ENCODE measurements around the gene PSEN1.

Gene PSEN1

DNA sequence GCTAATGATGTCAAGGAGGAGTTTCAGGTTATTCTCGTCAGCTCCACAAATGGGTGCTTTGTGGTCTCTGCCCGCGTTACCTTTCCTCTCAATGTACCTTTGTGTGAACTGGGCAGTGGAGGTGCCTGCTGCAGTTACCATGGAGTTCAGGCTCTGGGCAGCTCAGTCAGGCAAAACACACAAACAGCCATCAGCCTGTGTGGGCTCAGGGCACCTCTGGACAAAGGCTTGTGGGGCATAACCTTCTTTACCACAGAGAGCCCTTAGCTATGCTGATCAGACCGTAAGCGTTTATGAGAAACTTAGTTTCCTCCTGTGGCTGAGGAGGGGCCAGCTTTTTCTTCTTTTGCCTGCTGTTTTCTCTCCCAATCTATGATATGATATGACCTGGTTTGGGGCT lies 84.3 kb downstream of the PSEN1 start:
- DNase-seq (ENCODE audit: low read depth), result no peak

DNA sequence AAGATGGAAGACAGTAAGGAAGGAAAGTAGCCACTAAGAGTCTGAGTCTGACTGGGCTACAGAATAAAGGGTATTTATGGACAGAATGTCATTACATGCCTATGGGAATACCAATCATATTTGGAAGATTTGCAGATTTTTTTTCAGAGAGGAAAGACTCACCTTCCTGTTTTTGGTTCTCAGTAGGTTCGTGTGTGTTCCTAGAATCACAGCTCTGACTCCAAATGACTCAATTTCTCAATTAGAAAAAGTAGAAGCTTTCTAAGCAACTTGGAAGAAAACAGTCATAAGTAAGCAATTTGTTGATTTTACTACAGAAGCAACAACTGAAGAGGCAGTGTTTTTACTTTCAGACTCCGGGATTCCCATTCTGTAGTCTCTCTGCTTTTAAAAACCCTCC lies 85.6 kb downstream of the PSEN1 start:
- no peak for DNase-seq (ENCODE audit: low read depth)

DNA sequence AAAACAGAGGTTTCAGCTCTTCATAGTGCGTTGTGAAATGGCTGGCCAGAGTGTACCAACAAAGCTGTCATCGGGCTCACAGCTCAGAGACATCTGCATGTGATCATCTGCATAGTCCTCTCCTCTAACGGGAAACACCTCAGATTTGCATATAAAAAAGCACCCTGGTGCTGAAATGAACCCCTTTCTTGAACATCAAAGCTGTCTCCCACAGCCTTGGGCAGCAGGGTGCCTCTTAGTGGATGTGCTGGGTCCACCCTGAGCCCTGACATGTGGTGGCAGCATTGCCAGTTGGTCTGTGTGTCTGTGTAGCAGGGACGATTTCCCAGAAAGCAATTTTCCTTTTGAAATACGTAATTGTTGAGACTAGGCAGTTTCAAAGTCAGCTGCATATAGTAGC lies 86.7 kb downstream of the PSEN1 start:
- no peak for DNase-seq (ENCODE audit: low read depth)

DNA sequence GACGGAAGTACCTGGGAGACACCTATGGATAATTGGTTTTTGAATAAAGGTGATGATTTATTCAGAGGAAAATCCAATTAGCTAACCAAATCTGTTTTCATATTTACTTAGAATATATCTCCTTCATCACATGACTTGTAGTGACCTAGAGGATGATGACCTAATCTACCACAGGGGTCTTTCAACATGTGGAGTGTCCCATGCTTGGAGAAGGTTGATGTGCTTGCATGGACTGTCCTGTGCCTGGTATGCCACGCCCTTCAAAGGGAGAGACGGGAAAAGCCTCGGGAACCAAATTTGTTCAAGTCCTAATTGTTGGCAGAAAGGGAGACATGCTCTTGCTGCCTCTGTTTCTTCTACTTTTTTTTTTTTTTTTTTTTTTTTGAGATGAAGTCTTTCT lies 89.2 kb downstream of the PSEN1 start:
- no peak for DNase-seq (ENCODE audit: low read depth)

DNA sequence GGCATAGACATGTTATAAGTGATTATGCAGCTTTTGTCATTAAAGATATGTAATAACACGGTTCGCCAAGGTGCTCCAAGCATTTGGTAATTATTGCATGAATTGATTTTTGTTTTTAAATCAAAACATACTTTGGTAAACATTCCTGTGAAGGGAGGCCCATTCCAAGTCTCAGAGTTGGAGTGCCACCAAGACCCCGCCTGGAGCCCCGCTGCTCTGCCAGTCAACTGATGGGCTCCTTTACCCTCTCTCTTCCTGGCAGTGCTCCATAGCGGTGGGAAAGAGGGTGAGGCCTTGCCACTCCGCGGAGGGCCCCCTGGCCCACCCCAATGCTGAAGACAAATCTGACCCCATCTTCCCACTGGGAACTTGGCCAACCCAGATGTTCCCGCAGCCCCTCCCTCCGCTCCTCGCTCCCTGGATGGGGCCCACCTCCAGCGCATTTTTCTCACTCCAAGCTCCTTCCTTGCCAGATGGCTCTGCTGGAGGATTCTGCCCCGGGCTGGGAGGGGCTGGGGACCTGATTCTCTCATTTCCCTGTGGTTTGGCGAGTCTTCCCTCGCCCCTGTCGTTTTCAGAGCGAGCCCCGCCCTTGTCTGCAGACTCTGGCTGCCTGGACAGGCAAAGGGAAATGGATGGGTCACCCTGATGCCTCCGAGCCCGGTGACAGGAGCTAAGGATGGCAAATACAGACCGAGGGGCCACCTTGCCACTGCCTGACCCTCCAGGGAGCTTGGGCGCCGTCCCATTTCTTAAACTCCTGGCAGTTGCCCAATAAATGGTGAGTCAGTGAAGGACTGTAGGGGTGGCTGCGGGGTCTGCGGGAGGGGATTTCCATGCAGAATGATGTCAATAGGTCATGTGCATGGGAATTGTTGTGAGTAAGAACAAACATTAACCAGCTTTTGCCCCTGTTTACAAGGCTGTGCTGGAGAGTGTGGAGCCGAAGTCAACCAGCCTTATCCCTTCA lies 91.8 kb downstream of the PSEN1 start:
- no peak for DNase-seq (ENCODE audit: low read depth)

DNA sequence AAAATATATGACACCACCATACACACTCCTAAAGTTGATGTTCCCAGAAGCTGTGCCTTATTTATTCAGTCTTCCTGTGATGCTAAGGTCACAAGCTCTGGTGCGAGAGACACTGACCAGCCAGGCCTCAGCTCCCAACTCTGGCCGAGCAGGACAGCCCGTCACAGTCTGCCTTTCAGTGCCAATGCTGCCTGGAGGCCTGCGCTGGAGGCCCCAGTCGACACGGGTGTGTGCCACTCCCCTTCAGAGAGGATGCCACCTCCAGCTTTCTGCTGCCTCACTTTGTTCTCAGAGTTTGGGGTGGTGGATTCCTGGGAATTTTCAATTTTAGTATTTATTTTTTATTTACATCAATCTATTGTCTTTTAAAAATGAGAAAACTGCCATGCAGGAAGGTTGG lies 93.7 kb downstream of the PSEN1 start:
- DNase-seq (ENCODE audit: low read depth), result no peak

DNA sequence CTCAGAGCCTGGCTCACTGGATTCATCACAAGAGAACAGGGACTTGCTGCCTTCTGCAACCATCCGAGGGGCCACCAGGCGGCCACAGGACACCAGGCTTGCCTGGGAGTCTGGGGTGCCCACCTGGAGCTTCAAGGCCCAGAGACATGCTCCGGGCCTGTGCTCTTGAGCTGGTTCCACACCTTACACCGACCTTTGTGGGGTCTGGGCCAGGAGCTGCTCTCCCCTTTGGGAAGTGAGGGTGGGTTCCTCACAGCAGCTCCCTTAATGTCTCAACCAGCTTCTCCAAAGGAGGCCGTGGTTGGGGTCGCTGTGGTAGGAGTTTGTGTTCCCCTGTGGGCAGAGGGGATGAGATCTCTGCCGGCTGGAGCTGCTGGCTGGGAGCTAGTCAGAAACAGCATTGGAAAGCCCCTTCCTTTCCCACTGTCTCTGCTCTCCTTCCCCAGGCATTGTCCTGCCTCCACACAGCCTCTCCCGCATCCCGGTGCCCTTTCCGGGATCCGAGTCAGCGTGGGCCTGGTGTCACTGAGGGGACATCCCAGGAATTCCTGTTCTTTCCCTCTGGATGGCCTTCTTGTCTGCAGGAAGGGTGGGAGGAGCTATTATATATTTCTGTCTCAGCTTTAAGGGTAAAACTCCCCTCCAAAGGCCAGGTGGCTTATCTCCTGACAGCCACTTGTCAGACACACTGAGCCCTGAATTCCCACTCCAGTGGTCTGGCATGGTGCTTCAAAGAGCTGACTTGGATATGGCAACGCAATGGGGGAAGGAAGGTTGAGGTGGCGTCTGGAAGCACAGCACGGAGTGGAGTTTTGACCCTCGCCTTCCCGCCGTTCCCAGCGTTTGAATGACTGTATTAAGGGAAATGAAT lies 95.9 kb downstream of the PSEN1 start:
- no peak for DNase-seq (ENCODE audit: low read depth)

DNA sequence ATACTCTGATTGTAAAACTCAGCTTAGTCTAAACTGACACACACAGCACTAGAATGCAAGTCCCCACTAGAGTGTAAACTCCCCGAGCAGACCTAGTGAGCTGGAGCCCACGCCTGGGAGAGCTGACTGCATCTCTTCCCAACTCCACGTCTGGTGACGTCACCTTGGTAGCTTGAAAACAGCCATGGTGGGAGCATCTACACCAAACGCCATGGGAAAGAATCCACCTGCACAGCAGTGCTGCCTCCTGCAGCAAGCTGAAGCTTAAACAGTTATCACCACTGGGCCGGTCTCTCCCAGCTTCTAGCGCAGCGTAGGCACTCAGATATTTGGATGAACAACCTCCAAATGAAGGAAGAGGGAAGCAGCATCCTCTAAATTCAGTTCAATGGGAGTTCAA lies 96.7 kb downstream of the PSEN1 start:
- DNase-seq (ENCODE audit: low read depth), result no peak

DNA sequence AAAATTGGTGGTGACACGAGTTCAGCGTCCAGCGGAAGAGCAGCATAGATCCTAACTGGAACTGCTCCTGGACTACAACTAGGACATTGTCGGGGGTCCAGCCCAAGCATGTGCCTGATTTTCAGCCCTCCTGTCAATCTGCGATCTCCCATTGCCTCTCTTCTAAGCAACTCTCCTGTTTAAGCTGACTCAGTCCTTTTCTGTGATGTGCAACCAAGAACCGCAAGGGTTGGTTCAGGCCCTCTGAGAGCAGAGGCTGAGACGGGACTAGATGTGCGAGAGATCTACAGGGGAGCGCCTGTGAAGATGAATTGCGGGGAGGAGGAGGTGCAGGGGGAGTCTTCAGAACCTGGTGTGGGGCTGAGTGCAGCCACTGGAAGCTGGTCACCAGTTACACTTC lies 97.3 kb downstream of the PSEN1 start:
- no peak for DNase-seq (ENCODE audit: low read depth)

DNA sequence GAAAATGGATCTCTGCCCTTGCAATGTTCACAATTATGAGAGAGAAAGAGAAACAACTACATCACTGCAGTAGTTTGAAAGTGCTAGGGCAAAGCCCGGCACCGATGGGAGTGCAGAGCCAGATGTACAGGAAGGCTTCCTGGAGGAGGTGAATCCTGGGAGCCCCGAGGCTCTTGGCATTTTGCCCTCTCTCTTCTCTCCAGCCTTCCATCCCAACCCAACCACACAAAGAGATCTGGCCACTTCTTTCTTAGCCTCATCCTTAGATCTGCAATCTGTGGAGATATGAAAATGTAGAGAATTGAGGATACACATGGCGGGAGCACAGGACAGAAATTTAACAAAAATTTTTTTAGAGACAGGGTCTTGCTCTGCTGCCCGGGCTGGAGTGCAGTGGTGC lies 97.7 kb downstream of the PSEN1 start:
- DNase-seq (ENCODE audit: low read depth), result no peak

DNA sequence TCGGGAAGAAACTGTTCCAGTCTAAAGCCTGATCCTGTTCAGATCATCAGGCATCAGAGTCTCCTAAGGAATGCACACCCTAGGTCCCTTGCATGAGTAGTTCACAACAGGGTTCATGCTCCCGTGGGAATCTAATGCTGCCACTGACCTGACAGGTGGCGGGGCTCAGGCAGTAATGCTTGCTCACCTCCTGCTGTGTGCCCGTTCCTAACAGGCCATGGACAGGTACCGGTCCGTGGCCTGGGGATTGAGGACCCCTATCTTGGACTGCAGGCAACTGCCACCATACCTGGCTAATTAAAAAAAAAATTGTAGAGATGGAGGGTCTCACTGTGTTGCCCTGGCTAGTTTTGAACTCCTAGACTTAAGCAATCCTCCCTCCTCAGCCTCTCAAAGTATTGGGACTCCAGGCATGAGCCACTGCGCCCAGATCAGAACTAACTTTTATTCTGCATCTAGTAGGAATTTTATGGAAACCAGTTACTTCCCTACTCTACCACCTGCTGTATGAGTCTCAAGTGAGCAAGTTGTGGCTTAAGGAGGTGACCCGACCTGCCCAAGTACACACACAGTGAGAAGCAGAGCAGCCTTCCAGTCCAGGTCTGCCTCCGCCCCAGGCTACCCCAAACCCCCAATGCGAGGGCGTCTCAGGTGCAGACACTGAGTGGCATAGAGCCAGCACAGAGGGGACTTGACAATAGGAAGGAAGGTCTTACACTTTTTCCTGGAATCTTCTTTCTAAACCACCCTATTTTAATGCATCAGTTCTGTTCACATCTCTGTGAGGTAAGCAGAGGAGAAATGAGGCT lies 98.5 kb downstream of the PSEN1 start:
- DNase-seq (ENCODE audit: low read depth), result no peak

DNA sequence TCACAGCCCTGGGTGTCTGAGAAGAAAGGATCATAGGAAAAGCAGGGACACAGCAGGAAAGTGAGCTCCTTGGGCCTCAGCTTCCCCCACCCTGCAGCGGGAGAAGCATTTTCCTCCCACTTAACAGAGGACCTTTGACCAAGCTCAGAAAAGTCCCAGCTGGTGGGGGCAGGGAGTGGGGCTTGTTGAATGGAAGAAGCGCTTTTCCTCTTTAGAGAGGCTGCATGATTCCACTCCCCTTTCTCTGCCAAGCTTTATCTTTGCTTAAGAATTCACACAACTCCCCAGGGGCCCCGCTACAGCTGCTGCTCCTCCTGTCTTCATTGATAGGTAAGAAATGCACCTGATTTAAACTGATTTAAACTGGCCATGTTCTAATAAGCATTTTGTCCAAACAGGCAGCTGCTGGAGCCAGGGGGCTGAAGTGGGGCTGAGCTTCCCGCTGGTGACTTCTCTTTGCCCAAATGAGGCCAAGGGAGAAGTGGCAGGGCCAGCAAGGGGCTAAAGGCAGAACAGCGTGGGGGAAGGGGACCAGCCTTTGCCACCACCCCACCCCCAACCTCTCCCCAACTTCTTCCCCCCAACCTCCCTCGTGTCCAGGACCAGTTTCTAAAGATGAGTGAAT lies 99.3 kb downstream of the PSEN1 start:
- no peak for DNase-seq (ENCODE audit: low read depth)

DNA sequence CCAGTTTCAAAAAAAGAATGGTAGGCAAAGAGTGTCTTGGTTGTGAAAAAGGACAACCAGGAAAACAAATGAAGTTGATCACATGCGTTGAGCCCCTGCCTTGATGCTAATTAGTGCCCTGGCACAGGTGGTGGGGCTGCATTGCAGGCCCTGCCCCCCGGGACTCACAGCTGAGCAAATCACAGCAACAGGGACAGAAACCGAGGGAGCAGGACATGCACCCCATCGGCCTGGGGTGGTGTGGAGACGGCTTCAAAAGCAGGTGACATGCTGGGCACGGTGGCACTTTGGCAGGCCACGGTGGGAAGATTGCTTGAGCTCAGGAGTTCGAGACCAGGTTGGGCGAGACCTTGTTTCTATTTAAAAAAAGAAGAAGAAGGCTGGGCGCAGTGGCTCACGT lies 99.8 kb downstream of the PSEN1 start:
- DNase-seq (ENCODE audit: low read depth), result no peak

DNA sequence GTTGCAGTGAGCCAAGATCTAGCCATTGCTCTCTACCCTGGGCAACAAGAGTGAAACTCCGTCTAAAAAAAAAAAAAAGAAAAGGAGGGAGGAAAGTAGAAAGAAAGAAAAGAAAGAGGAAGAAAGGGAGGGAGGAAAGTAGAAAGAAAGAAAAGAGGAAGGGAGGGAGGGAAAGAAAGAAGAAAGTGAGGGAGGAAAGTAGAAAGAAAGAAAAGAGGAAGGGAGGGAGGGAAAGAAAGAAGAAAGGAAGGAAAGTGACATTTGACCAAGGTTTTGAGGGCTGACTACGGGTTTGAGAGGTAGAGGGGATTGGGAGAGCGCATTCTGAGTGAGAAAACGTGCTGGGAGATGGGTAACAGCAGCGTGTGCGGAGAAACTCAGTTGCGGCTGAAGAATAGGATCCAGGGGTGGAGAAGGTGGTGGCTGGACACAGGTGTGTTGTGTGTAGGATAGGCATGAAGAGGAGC lies 100.5 kb downstream of the PSEN1 start:
- no peak for DNase-seq (ENCODE audit: low read depth)

DNA sequence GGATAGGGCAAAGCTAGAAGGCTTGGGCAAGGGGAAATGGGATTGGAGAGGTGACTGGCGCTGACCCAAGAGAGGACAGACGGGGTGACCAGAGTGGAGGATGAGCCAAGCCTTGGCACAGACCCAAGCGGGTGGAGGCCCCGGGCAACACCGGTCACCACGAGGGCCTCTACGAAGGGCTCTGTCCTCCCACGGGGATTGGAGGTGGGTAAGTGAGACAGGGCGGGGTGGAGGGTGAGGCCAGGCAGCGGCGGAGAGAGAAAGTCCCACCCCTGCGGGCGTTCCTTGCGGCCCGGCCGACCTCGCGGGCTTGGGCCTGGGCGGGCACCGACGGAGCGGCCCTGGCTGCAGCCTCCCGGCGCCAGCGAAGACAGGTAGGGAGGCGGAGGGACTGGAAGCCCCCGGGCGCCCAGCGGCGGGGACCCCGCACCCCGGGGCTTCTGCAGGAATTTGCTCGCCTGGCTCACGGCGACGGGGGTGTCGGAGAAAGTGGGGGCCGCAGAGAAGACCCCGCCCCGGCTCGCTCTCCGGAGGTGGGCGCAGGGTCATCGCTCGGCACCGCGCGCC lies 101.0 kb downstream of the PSEN1 start, which contains the start of gene PAPLN:
Gene PAPLN (plus strand): TSS at position 288 of the 567 bp plus-strand sequence. CDS start 2,273 bp downstream, outside the sequence.
- no peak for DNase-seq (ENCODE audit: low read depth)

DNA sequence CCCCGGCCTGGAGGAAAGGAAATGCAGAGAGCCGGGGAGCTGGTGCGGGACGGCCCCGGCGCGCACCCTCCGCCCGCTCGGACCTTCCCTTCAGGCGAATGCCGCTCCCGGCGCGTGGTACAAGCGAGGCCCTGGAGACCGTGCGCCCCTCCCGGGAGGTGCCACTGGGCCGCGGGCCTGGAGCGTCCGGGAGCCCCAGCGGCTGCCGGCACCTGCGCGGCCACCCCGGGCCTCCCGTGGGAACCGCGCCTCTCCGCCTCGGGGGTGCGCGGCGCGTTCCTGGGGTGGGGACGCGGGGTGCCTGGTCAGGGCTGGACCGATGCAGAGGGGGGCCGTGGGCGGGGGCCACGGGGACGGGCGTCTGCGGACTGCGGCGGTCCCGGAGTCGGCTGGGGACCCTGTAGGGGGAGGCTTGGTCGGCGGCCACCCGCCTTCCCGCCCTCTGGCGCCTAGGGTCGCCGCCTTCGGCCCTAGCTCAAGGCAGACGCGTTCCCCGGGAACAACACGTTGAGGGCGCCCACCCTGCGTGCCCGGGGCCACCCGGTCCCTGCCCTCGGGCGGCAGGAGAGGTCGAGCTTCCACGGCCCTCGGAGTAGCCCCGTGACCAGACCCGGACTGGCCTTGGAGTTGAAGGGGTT lies 101.6 kb downstream of the PSEN1 start:
- no peak for DNase-seq (ENCODE audit: low read depth)

DNA sequence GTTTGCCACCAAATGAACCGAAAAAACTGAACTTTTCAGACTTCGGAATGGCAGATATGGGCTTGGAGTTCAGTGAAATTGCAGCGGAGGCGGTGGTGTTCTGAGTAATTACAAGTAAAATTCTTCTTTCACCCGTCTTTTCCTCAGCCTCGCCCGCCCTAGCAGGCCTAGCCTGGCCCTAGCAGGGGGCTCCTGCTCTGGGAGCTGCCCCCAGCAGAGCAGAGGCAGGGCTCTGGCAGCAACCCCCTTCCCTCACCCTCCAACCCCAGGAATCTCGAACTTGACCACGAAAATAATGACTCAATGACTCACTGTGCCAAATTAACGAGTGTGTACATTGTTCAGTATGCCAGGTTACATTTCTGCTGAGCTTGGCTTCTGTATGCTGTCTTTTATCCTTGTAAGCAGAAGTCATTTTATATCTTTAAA lies 102.1 kb downstream of the PSEN1 start:
- no peak for DNase-seq (ENCODE audit: low read depth)

DNA sequence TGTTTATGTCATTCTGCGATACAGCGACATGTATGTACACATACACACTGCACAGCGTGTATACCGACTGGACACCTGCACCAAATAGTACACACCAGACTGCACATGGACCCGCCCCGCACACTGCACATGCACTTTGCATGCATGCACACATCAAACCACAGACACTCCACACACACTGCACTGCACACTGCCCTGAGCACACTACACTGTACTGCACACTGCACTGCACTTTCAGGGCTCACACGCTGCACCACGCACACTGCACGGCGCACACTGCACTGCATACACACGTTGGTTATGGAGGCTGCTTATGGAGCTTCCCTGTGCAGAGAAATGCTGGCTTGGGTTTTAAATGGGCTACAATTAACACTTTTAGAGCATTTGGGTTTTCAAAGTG lies 102.6 kb downstream of the PSEN1 start:
- no peak for DNase-seq (ENCODE audit: low read depth)

DNA sequence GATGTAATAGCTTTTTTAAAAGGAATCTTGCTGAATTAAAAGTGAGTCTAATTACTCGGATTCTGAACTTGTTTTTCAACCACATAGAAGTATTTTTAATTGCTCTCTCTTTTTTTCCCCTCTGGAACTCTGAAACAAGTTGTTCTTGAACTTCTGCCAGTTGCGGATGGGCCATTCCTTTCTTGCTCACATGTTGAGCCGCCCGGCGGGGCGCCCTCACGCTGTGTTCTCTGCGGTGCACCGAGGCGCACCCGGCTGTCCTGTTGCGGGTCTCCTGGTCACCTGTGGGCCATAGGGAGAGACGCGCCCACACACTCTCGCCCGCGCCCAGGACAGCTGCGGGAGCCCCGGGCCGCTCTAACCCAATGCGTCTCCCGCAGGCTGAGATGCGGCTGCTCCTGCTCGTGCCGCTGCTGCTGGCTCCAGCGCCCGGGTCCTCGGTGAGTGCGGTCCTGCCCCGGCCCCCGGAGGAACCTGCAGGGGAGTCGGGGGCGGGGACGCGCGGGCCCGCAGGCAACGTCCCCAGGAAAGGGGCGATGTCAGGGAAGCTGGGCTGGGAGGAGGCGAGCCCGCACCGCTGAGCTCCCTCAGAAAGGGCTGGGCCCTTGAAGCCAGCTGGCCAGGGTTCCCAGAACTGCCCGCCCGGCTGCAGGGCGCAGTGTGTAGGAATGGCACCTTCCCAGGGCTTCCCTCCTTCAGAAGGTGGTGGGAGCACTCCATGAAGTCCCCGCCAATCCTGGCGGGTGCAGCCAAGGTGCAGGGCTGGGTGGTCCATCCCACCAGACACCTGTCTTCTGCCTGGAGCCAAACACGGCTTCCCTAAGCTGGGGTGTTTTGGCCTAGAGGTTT lies 103.3 kb downstream of the PSEN1 start:
- DNase-seq (ENCODE audit: low read depth), result no peak
